Posterior cingulate gyrus (tissue), 11 donors: Measurements from ENCODE around the gene KIAA1671.

Source experiments
- DNase-seq, 10 donors: peaks; one replicate each; pipeline versions ENCODE4 v3.0.0 to v3.0.0-alpha.2; 2020 to 2021; ENCODE audit warnings: mixed read lengths in 3 of 10
- intact Hi-C: fragments of 100-400 bp; cut with DNase I; formaldehyde crosslinking; loops from one replicate; pipeline ENCODE4 v1.15.1; 2023

The KIAA1671 gene

GRCh38 chr22:25061134-25061533, 108.6 kb downstream of the KIAA1671 start:
- intact Hi-C loops: no loop called here

GRCh38 chr22:25061605-25062376, 109.3 kb downstream of the KIAA1671 start:
- intact Hi-C loops: no loop called here

More at GRCh38 chr22:25061134-25061533, 108.6 kb downstream of the KIAA1671 start:
- DNase-seq: peak in 1 of 10 donors; percentile 5

GRCh38 chr22:25062386-25063085, 110.0 kb downstream of the KIAA1671 start:
- no peak for DNase-seq

More at GRCh38 chr22:25061605-25062376, 109.3 kb downstream of the KIAA1671 start:
- DNase-seq: no peak

GRCh38 chr22:25064894-25065560, 112.5 kb downstream of the KIAA1671 start:
- intact Hi-C loops: no loop called here
- peak in 1 of 10 donors; percentile 77 for DNase-seq

More at GRCh38 chr22:25062386-25063085, 110.0 kb downstream of the KIAA1671 start:
- intact Hi-C loops: no loop called here

GRCh38 chr22:25066861-25067435, 114.4 kb downstream of the KIAA1671 start:
- intact Hi-C loops: no loop called here

GRCh38 chr22:25067851-25068421, 115.4 kb downstream of the KIAA1671 start:
- intact Hi-C loops: no loop called here
- peak; percentile 37 to 94 (median 46) for DNase-seq

More at GRCh38 chr22:25066861-25067435, 114.4 kb downstream of the KIAA1671 start:
- DNase-seq: peak in 1 of 10 donors; percentile 65

GRCh38 chr22:25068707-25069106, 116.2 kb downstream of the KIAA1671 start:
- DNase-seq: peak in 1 of 10 donors; percentile 66
- intact Hi-C loops: no loop called here

- intact Hi-C loops: no loop called here
These were observed 116.9 kb downstream of the KIAA1671 start for GRCh38 chr22:25069426-25069757.

GRCh38 chr22:25069758-25070481, 117.4 kb downstream of the KIAA1671 start:
- DNase-seq: no peak
- intact Hi-C loops: no loop called here

More at GRCh38 chr22:25069426-25069757, 116.9 kb downstream of the KIAA1671 start:
- DNase-seq: peak in 1 of 10 donors; percentile 36

- intact Hi-C loops: no loop called here
These were observed 118.4 kb downstream of the KIAA1671 start for GRCh38 chr22:25070956-25071355.

GRCh38 chr22:25071720-25072119, 119.2 kb downstream of the KIAA1671 start:
- intact Hi-C loops: no loop called here

More at GRCh38 chr22:25070956-25071355, 118.4 kb downstream of the KIAA1671 start:
- DNase-seq: no peak

GRCh38 chr22:25072406-25072805, 119.9 kb downstream of the KIAA1671 start:
- DNase-seq: no peak
- intact Hi-C loops: no loop called here

More at GRCh38 chr22:25071720-25072119, 119.2 kb downstream of the KIAA1671 start:
- no peak for DNase-seq

GRCh38 chr22:25076336-25076735, 123.8 kb downstream of the KIAA1671 start:
- DNase-seq: no peak
- intact Hi-C loops: no loop called here

GRCh38 chr22:25077056-25077455, 124.5 kb downstream of the KIAA1671 start:
- DNase-seq: no peak

GRCh38 chr22:25077964-25078363, 125.4 kb downstream of the KIAA1671 start:
- no peak for DNase-seq
- intact Hi-C loops: no loop called here

More at GRCh38 chr22:25077056-25077455, 124.5 kb downstream of the KIAA1671 start:
- intact Hi-C loops: no loop called here

- DNase-seq: no peak
- intact Hi-C loops: no loop called here
These were observed 126.1 kb downstream of the KIAA1671 start for GRCh38 chr22:25078591-25078990.

GRCh38 chr22:25080855-25081254, 128.3 kb downstream of the KIAA1671 start:
- peak in 1 of 10 donors; percentile 18 for DNase-seq
- intact Hi-C loops: no loop called here

- intact Hi-C loops: no loop called here
- DNase-seq: peak in 1 of 10 donors; percentile 38
These were observed 128.9 kb downstream of the KIAA1671 start for GRCh38 chr22:25081409-25081824.

GRCh38 chr22:25082096-25082495, 129.6 kb downstream of the KIAA1671 start:
- intact Hi-C loops: no loop called here
- DNase-seq: no peak
